ENCODE results near the gene PCDHA12.
"Not testable (repeated sequence)": the region's sequence is repeated elsewhere in the genome, so short reads cannot be mapped to it uniquely, and the experiment has no call there.

Gene PCDHA12

DNA sequence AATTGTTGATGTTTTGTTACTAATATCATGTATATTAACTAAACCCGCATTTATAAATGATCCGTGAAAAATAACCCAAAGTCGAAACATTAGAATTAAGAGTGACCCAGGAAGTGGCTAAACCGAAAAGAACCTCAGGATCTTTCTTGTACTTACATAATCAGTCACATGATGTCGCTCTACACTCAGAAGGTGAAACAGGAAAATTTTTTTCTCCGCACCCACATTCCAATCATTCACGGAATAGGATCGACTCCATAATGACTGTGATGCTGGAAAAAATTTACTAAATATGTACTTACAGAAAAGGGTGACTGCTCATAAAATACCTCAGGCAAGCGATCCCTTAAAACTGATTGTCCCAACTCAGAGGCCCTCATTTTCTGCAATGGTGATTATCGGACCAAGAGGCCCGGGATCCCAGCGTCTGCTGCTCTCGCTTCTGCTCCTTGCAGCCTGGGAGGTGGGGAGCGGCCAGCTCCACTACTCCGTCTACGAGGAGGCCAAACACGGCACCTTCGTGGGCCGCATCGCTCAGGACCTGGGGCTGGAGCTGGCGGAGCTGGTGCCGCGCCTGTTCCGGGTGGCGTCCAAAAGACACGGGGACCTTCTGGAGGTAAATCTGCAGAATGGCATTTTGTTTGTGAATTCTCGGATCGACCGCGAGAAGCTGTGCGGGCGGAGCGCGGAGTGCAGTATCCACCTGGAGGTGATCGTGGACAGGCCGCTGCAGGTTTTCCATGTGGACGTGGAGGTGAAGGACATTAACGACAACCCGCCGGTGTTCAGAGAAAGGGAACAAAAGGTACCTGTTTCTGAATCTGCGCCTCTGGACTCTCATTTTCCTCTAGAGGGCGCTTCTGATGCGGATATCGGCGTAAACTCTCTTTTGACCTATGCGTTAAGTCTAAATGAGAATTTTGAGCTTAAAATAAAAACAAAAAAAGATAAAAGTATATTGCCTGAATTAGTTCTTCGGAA lies at the start of gene PCDHA12:
Gene PCDHA12 (plus strand): TSS at position 224 of the 981 bp plus-strand sequence. CDS start 165 bp downstream, at position 389.
- Histone ChIP-seq H3K9me3 (ENCODE audit: control insufficient read depth in 5 of 5, low read length in 5 of 5) (peaks cover 2 to 31% (median 25%) of the 10 kb centered on the region in 5 donors), H3K36me3 (ENCODE audit: control insufficient read depth in 5 of 5, insufficient read depth in 5 of 5, low read length in 5 of 5) (no peaks in the 10 kb centered on the region), H3K4me3 (ENCODE audit: low read depth in 1 of 5, low read length in 5 of 5) (peak within 1 kb of the TSS in 2 of 5 donors; percentile 14 to 21), H3K4me1 (ENCODE audit: control insufficient read depth in 5 of 5, insufficient read depth in 5 of 5, low read length in 5 of 5) (no peaks in the 10 kb centered on the region), H3K27ac (ENCODE audit: low read depth, low read length) (no peak within 1 kb of the TSS), H3K9ac (ENCODE audit: low read length in 5 of 5) (no peak within 1 kb of the TSS), H3K27me3 (ENCODE audit: control insufficient read depth in 5 of 5, insufficient read depth in 4 of 5, low read length in 5 of 5) (peaks cover 0 to 23% (median 4%) of the 10 kb centered on the region in 5 donors)

DNA sequence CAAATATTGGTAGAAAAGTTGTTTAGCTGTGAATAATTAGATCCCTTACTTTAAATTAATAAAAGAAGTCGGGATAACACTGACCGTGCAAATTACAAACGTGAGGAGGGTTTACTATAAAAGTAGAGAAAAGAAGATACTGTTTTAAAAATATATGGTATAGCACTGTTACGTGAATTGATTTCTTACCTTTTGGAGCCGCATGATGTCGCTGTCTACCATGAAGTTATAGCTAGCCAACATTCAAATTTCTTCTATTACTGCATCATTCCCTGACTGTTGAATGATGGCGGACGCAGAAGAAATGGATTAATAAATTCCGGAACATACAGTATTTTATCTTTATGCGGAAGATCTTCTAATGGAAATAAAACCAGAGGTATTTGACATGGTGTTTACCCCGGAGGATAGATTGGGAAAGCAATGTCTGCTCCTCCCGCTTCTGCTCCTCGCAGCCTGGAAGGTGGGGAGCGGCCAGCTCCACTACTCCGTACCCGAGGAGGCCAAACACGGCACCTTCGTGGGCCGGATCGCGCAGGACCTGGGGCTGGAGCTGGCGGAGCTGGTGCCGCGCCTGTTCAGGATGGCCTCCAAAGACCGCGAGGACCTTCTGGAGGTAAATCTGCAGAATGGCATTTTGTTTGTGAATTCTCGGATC lies 47.3 kb upstream of the PCDHA12 start, which contains the start of gene PCDHA6:
Gene PCDHA6 (plus strand): TSS at position 257 of the 658 bp plus-strand sequence. CDS start 132 bp downstream, at position 389.
- H3K4me1 ChIP-seq (ENCODE audit: control insufficient read depth in 5 of 5, insufficient read depth in 5 of 5, low read length in 5 of 5), result no peaks in the 10 kb centered on the region
- H3K27ac ChIP-seq (ENCODE audit: low read depth, low read length), result no peak within 1 kb of the TSS
- peaks cover 0 to 19% (median 3%) of the 10 kb centered on the region in 5 donors for H3K27me3 ChIP-seq (ENCODE audit: control insufficient read depth in 5 of 5, insufficient read depth in 4 of 5, low read length in 5 of 5)
- peak within 1 kb of the TSS in 4 of 5 donors; percentile 5 to 48 (median 39) for H3K4me3 ChIP-seq (ENCODE audit: low read depth in 1 of 5, low read length in 5 of 5)
- H3K9me3 ChIP-seq (ENCODE audit: control insufficient read depth in 5 of 5, low read length in 5 of 5), result peaks cover 2 to 35% (median 22%) of the 10 kb centered on the region in 5 donors
- H3K9ac ChIP-seq (ENCODE audit: low read length in 5 of 5), result no peak within 1 kb of the TSS
- H3K36me3 ChIP-seq (ENCODE audit: control insufficient read depth in 5 of 5, insufficient read depth in 5 of 5, low read length in 5 of 5), result no peaks in the 10 kb centered on the region

- Histone ChIP-seq H3K9ac (ENCODE audit: low read length in 5 of 5) (no peak overlapping the region), H3K4me1 (ENCODE audit: control insufficient read depth in 5 of 5, insufficient read depth in 5 of 5, low read length in 5 of 5) (no peaks in the 10 kb centered on the region), H3K27me3 (ENCODE audit: control insufficient read depth in 5 of 5, insufficient read depth in 4 of 5, low read length in 5 of 5) (peaks cover 0 to 20% (median 3%) of the 10 kb centered on the region in 5 donors), H3K27ac (ENCODE audit: low read depth, low read length) (no peak overlapping the region), H3K36me3 (ENCODE audit: control insufficient read depth in 5 of 5, insufficient read depth in 5 of 5, low read length in 5 of 5) (no peaks in the 10 kb centered on the region), H3K9me3 (ENCODE audit: control insufficient read depth in 5 of 5, low read length in 5 of 5) (peaks cover 2 to 29% (median 19%) of the 10 kb centered on the region in 5 donors), H3K4me3 (ENCODE audit: low read depth in 1 of 5, low read length in 5 of 5) (peak overlapping the region in 3 of 5 donors; percentile 5 to 48 (median 34))
Observed at GRCh38 chr5:140828362-140828737, 46.8 kb upstream of the PCDHA12 start.

DNA sequence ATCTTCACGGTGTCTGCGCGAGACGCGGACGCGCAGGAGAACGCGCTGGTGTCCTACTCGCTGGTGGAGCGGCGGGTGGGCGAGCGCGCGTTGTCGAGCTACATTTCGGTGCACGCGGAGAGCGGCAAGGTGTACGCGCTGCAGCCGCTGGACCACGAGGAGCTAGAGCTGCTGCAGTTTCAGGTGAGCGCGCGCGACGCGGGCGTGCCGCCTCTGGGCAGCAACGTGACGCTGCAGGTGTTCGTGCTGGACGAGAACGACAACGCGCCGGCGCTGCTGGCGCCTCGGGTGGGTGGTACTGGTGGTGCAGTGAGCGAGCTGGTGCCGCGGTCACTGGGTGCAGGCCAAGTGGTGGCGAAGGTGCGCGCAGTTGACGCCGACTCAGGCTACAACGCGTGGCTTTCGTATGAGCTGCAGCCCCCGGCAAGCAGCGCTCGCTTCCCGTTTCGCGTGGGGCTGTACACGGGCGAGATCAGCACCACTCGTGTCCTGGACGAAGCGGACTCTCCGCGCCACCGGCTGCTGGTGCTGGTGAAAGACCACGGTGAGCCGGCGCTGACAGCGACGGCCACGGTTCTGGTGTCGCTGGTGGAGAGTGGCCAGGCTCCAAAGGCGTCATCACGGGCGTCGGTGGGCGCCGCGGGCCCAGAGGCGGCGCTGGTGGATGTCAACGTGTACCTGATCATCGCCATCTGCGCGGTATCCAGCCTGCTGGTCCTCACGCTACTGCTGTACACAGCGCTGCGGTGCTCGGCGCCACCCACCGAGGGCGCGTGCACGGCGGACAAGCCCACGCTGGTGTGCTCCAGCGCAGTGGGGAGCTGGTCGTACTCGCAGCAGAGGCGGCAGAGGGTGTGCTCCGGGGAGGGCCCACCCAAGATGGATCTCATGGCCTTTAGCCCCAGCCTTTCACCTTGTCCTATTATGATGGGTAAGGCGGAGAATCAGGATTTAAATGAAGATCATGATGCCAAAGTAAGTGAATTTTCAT lies 45.3 kb upstream of the PCDHA12 start:
- H3K27me3 ChIP-seq (ENCODE audit: control insufficient read depth in 5 of 5, insufficient read depth in 4 of 5, low read length in 5 of 5), result peaks cover 0 to 14% (median 2%) of the 10 kb centered on the region in 5 donors
- H3K9ac ChIP-seq (ENCODE audit: low read length in 5 of 5); H3K27ac ChIP-seq (ENCODE audit: low read depth, low read length); H3K36me3 ChIP-seq (ENCODE audit: control insufficient read depth in 5 of 5, insufficient read depth in 5 of 5, low read length in 5 of 5); H3K4me1 ChIP-seq (ENCODE audit: control insufficient read depth in 5 of 5, insufficient read depth in 5 of 5, low read length in 5 of 5): not testable (repeated sequence)
- peak overlapping the region in 1 of 5 donors; percentile 22 for H3K4me3 ChIP-seq (ENCODE audit: low read depth in 1 of 5, low read length in 5 of 5)
- H3K9me3 ChIP-seq (ENCODE audit: control insufficient read depth in 5 of 5, low read length in 5 of 5), result peaks cover 2 to 26% (median 14%) of the 10 kb centered on the region in 5 donors

DNA sequence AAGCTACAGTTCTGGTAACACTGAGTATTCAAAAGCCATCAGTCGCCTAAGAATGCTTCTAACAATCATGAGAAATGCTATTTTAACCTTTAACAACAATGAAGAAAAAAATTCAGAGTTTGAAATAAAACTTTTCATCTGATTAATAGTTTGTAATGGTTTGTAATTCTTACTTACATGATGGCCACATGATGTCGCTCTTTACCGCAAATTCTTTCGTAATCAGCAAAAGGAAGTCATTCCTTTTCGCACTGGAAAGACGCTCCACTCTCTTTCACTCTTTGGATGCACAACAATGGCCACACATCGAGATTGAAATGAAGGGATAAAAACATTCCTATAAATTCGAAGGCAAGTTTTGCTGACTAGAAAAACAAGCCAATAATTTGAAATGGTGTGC lies 41.1 kb upstream of the PCDHA12 start, which contains the start of gene PCDHA7:
Gene PCDHA7 (plus strand): TSS at position 277 of the 400 bp plus-strand sequence. CDS start 115 bp downstream, at position 392.
- Histone ChIP-seq H3K9me3 (ENCODE audit: control insufficient read depth in 5 of 5, low read length in 5 of 5) (peaks cover 2 to 28% (median 23%) of the 10 kb centered on the region in 5 donors), H3K27ac (ENCODE audit: low read depth, low read length) (no peak within 1 kb of the TSS), H3K9ac (ENCODE audit: low read length in 5 of 5) (no peak within 1 kb of the TSS), H3K4me1 (ENCODE audit: control insufficient read depth in 5 of 5, insufficient read depth in 5 of 5, low read length in 5 of 5) (no peaks in the 10 kb centered on the region), H3K4me3 (ENCODE audit: low read depth in 1 of 5, low read length in 5 of 5) (peak within 1 kb of the TSS; percentile 4 to 54 (median 34)), H3K27me3 (ENCODE audit: control insufficient read depth in 5 of 5, insufficient read depth in 4 of 5, low read length in 5 of 5) (peaks cover 2 to 25% (median 7%) of the 10 kb centered on the region in 5 donors), H3K36me3 (ENCODE audit: control insufficient read depth in 5 of 5, insufficient read depth in 5 of 5, low read length in 5 of 5) (no peaks in the 10 kb centered on the region)

- Histone ChIP-seq H3K4me3 (ENCODE audit: low read depth in 1 of 5, low read length in 5 of 5) (peak overlapping the region; percentile 4 to 54 (median 34)), H3K9me3 (ENCODE audit: control insufficient read depth in 5 of 5, low read length in 5 of 5) (peaks cover 2 to 25% (median 22%) of the 10 kb centered on the region in 5 donors), H3K27me3 (ENCODE audit: control insufficient read depth in 5 of 5, insufficient read depth in 4 of 5, low read length in 5 of 5) (peaks cover 2 to 23% (median 7%) of the 10 kb centered on the region in 5 donors)
- not testable (repeated sequence) for H3K27ac ChIP-seq (ENCODE audit: low read depth, low read length); H3K9ac ChIP-seq (ENCODE audit: low read length in 5 of 5); H3K36me3 ChIP-seq (ENCODE audit: control insufficient read depth in 5 of 5, insufficient read depth in 5 of 5, low read length in 5 of 5); H3K4me1 ChIP-seq (ENCODE audit: control insufficient read depth in 5 of 5, insufficient read depth in 5 of 5, low read length in 5 of 5)
Observed at GRCh38 chr5:140834439-140835008, 40.6 kb upstream of the PCDHA12 start.

DNA sequence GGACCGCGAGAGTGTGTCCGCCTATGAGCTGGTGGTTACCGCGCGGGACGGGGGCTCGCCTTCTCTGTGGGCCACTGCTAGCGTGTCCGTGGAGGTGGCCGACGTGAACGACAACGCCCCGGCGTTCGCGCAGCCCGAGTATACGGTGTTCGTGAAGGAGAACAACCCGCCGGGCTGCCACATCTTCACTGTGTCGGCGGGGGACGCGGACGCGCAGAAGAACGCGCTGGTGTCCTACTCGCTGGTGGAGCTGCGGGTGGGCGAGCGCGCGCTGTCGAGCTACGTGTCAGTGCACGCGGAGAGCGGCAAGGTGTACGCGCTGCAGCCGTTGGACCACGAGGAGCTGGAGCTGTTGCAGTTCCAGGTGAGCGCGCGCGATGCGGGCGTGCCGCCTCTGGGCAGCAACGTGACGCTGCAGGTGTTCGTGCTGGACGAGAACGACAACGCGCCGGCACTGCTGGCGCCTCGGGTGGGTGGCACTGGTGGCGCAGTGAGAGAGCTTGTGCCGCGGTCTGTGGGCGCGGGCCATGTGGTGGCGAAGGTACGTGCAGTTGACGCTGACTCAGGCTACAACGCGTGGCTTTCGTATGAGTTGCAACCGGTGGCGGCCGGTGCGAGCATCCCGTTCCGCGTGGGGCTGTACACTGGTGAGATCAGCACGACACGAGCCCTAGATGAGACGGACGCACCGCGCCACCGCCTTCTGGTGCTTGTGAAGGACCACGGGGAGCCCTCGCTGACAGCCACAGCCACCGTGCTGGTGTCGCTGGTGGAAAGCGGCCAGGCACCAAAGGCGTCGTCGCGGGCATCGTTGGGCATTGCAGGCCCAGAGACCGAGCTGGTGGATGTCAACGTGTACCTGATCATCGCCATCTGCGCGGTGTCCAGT lies 39.2 kb upstream of the PCDHA12 start:
- H3K4me3 ChIP-seq (ENCODE audit: low read depth in 1 of 5, low read length in 5 of 5), result peak overlapping the region in 1 of 5 donors; percentile 34
- H3K4me1 ChIP-seq (ENCODE audit: control insufficient read depth in 5 of 5, insufficient read depth in 5 of 5, low read length in 5 of 5), result no peaks in the 10 kb centered on the region
- no peak overlapping the region for H3K9ac ChIP-seq (ENCODE audit: low read length in 5 of 5)
- H3K36me3 ChIP-seq (ENCODE audit: control insufficient read depth in 5 of 5, insufficient read depth in 5 of 5, low read length in 5 of 5), result no peaks in the 10 kb centered on the region
- peaks cover 5 to 18% (median 14%) of the 10 kb centered on the region in 5 donors for H3K9me3 ChIP-seq (ENCODE audit: control insufficient read depth in 5 of 5, low read length in 5 of 5)
- H3K27me3 ChIP-seq (ENCODE audit: control insufficient read depth in 5 of 5, insufficient read depth in 4 of 5, low read length in 5 of 5), result peaks cover 2 to 19% (median 7%) of the 10 kb centered on the region in 5 donors
- no peak overlapping the region for H3K27ac ChIP-seq (ENCODE audit: low read depth, low read length)

Data from subcutaneous abdominal adipose tissue (tissue), 5 donors.